Suprapubic skin (tissue), 4 donors: ENCODE measurements around the gene OTOG.

Experiments used
- POLR2A ChIP-seq, 2 donors: fragments of 450-650 bp; IDR thresholded peaks; one replicate each; pipeline ENCODE4 v1.6.1; 2017; ENCODE audit warnings: antibody characterized with exemption in 2 of 2, mild to moderate bottlenecking in 2 of 2, moderate library complexity in 2 of 2
- POLR2AphosphoS5 ChIP-seq, 3 donors: sonication (generic); formaldehyde crosslinking; IDR thresholded peaks; one replicate each; pipeline ENCODE4 v1.6.1; 2017; ENCODE audit warnings: antibody characterized with exemption in 3 of 3

- no peak for TF ChIP-seq POLR2AphosphoS5 (IDR thresholded peaks at IDR 0.05)
- TF ChIP-seq POLR2A (IDR thresholded peaks at IDR 0.05) = no peak
Observed at GRCh38 chr11:17588166-17588565, 41.1 kb downstream of the OTOG start.
